RWPE2 (cell line): ENCODE data around the gene ABCF1.

Experiments
- ATAC-seq: fragments of 200-7000 bp; cut with Tn5 transposase; 3 replicates; pipeline ENCODE4 v1.9.1; 2021; ENCODE audit warnings: low read depth
- DNase-seq: peaks from one replicate; pipeline ENCODE4 v3.0.0-alpha.2; 2020; ENCODE audit warnings: low spot score
- H3K27ac ChIP-seq: fragments of 450-650 bp; 2 replicates; pipeline ENCODE4 v1.5.1; 2017; ENCODE audit warnings: mild to moderate bottlenecking; ENCODE audit not compliant: poor library complexity, severe bottlenecking
- H3K27me3 ChIP-seq: fragments of 250-450 bp; sonication (Bioruptor Pico); 2 replicates; pipeline ENCODE4 v1.5.1; 2021; ENCODE audit warnings: mild to moderate bottlenecking, moderate library complexity; ENCODE audit not compliant: insufficient read depth, poor library complexity, severe bottlenecking
- H3K36me3 ChIP-seq: fragments of 250-450 bp; sonication (Bioruptor Pico); 2 replicates; pipeline ENCODE4 v1.5.1; 2020; ENCODE audit warnings: low read depth, mild to moderate bottlenecking, moderate library complexity
- H3K4me1 ChIP-seq: fragments of 250-450 bp; sonication (Bioruptor Pico); 2 replicates; pipeline ENCODE4 v1.5.1; 2021; ENCODE audit warnings: mild to moderate bottlenecking, moderate library complexity; ENCODE audit not compliant: insufficient read depth, poor library complexity, severe bottlenecking
- H3K4me3 ChIP-seq: fragments of 250-450 bp; sonication (Bioruptor Pico); 2 replicates; pipeline ENCODE4 v1.5.1; 2021; ENCODE audit warnings: mild to moderate bottlenecking, moderate library complexity; ENCODE audit not compliant: severe bottlenecking
- H3K9me3 ChIP-seq: fragments of 250-450 bp; sonication (Bioruptor Pico); 2 replicates; pipeline ENCODE4 v1.5.1; 2021; ENCODE audit warnings: mild to moderate bottlenecking, moderate library complexity; ENCODE audit not compliant: severe bottlenecking
- TF ChIP-seq, protein P1 (sequence below): fragments of 450-650 bp; IDR thresholded peaks from one replicate; pipeline ENCODE4 v1.5.1; 2017; ENCODE audit warnings: mild to moderate bottlenecking, moderate library complexity; ENCODE audit not compliant: poor library complexity, severe bottlenecking

The ABCF1 gene

DNA sequence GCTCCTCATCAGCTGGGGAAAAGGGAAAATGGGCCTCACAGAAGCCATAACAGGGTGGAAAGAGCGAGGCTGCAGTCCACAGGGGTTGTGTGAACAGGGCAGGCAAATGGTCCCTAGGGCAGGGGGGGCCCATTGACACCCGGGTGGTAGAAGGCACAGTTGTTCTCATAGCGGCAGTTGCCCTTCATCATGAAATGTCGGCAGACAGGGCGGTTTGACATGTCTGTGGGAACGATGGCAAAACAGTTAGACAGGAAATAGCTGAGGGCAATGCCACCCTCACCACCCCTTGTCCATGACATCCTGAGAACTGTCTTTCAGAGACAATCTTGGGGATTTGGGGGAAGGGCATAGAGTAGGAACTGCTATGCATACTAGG lies 30.2 kb downstream of the ABCF1 start:
- Histone ChIP-seq H3K9me3 (no peaks in the 10 kb centered on the region), H3K36me3 (peaks cover 69% of the 10 kb centered on the region), H3K4me3 (no peak overlapping the region), H3K27ac (no peak overlapping the region), H3K4me1 (no peaks in the 10 kb centered on the region), H3K27me3 (no peaks in the 10 kb centered on the region)
- ATAC-seq = no peak
- DNase-seq = no peak
- TF ChIP-seq, protein P1, sequence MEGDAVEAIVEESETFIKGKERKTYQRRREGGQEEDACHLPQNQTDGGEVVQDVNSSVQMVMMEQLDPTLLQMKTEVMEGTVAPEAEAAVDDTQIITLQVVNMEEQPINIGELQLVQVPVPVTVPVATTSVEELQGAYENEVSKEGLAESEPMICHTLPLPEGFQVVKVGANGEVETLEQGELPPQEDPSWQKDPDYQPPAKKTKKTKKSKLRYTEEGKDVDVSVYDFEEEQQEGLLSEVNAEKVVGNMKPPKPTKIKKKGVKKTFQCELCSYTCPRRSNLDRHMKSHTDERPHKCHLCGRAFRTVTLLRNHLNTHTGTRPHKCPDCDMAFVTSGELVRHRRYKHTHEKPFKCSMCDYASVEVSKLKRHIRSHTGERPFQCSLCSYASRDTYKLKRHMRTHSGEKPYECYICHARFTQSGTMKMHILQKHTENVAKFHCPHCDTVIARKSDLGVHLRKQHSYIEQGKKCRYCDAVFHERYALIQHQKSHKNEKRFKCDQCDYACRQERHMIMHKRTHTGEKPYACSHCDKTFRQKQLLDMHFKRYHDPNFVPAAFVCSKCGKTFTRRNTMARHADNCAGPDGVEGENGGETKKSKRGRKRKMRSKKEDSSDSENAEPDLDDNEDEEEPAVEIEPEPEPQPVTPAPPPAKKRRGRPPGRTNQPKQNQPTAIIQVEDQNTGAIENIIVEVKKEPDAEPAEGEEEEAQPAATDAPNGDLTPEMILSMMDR = no peak

DNA sequence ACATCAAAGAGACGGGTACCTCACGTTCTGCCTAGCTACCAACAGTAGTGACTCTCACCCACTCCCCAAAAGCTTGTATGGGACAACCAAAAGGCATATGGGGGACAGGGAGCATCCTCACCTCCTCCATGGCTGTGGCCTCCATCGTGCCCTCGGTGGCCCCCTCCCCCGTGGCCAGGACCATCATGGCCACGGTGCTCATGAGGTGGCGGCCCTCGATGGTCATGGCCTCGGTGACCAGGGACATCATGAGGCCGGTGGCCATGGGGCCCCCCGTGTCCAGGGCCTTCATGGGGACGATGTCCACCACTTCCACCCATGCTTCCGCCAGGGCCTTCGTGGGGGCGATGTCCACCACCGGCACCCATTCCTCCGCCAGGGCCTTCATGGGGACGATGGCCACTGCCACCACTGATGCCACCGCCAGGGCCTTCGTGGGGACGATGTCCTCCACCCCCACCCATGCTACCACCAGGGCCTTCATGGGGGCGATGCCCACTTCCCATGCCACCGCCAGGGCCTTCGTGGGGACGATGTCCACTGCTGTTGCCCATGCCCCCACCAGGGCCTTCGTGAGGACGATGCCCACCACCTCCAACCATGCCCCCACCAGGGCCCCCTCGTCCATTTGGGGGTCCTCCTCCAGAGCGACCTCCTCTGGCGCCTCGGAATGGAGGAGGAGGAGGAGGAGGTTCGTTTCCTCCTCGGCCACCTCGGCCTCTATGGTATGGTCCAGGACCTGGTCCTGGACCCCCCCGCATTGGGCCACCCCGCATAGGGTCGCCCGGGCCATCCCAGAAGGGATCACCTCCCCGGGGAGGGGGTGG lies 30.8 kb downstream of the ABCF1 start:
- Histone ChIP-seq H3K36me3 (peaks cover 71% of the 10 kb centered on the region), H3K9me3 (no peaks in the 10 kb centered on the region), H3K27me3 (no peaks in the 10 kb centered on the region), H3K4me3 (no peak overlapping the region), H3K27ac (no peak overlapping the region), H3K4me1 (no peaks in the 10 kb centered on the region)
- ATAC-seq (no peak), DNase-seq (no peak)
- TF ChIP-seq, protein P1 = no peak

DNA sequence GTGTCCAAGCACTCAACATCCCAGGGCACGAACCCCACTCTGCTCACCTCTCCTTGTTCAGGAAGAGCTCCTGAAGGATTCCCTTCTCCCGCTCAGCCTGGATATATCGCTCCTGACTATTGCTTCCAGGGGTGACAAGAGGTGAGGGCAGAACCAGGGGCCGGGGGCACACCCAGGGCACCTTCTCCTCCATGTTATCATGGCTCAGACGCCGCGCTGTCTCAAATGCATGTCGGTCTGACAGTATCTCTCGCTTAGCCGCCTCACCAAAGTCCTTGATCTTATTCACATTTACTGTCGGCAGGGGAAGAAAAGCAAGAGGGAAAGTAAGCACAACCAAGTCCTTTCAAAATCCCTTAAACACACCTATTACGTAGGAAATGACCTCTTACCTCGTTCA lies 32.7 kb downstream of the ABCF1 start:
- ATAC-seq (no peak), DNase-seq (no peak)
- Histone ChIP-seq H3K4me1 (no peaks in the 10 kb centered on the region), H3K36me3 (peaks cover 84% of the 10 kb centered on the region), H3K27ac (no peak overlapping the region), H3K4me3 (no peak overlapping the region), H3K27me3 (no peaks in the 10 kb centered on the region), H3K9me3 (no peaks in the 10 kb centered on the region)
- TF ChIP-seq, protein P1 = no peak

DNA sequence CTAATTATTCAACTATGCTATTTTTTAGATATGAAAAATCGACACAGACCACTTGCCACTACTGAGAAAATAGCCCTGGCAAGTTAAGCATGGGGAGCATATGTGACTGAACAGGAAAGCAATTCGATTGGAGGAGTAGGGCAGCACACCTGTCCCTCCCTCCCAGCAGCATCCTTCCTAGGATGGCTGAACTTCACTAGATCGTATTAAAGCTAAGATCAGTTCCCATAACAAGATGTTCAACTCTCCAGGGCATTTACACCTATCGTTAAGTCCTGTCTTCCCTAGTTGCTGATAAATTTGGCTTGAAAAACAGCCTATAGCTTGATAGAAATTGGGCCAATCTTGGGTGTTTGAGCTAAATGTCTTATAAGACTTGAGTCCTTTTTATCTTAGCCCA lies 38.8 kb downstream of the ABCF1 start:
- H3K36me3 ChIP-seq = peaks cover 60% of the 10 kb centered on the region
- no peak overlapping the region for H3K4me3 ChIP-seq
- no peak for ATAC-seq
- no peaks in the 10 kb centered on the region for H3K27me3 ChIP-seq
- no peak overlapping the region for H3K27ac ChIP-seq
- TF ChIP-seq, protein P1 = no peak
- DNase-seq = no peak
- no peaks in the 10 kb centered on the region for H3K9me3 ChIP-seq
- H3K4me1 ChIP-seq = peaks cover 15% of the 10 kb centered on the region
